Lower leg skin (tissue), 3 donors: ENCODE measurements around the gene RAP1A.

Experiments
- POLR2A ChIP-seq, 2 donors: fragments of 450-650 bp; IDR thresholded peaks; one replicate each; pipeline ENCODE4 v1.6.1; 2016 to 2017; ENCODE audit warnings: antibody characterized with exemption in 2 of 2, mild to moderate bottlenecking in 1 of 2, moderate library complexity in 1 of 2
- TF ChIP-seq, protein P1 (sequence below), 3 donors: fragments of 450-650 bp; IDR thresholded peaks; one replicate each; pipeline ENCODE4 v1.5.1; 2016; ENCODE audit warnings: antibody characterized with exemption in 3 of 3, mild to moderate bottlenecking in 3 of 3, moderate library complexity in 2 of 3

DNA sequence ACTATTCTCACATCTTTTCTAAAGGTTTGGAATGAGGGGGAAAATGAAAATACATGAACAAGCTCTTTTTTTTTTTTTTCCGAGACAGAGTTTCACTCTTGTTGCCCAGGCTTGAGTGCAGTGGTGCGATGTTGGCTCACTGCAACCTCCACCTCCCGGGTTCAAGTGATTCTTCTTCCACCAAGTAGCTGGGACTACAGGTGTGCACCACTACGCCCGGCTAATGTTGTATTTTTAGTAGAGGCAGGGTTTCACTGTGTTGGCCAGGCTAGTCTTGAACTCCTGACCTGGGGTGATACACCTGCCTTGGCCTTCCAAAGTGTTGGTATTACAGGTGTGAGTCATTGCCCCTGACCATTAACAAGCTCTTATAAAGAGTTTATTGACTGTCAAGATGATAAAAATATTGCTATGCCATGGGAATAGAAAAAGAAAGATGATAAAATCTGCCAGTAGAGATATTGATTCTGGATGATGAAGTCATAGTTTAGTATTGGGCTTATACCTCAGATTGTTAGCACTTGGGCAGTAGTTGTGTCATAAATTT, 83.0 kb downstream of the RAP1A start:
- TF ChIP-seq, protein P1, sequence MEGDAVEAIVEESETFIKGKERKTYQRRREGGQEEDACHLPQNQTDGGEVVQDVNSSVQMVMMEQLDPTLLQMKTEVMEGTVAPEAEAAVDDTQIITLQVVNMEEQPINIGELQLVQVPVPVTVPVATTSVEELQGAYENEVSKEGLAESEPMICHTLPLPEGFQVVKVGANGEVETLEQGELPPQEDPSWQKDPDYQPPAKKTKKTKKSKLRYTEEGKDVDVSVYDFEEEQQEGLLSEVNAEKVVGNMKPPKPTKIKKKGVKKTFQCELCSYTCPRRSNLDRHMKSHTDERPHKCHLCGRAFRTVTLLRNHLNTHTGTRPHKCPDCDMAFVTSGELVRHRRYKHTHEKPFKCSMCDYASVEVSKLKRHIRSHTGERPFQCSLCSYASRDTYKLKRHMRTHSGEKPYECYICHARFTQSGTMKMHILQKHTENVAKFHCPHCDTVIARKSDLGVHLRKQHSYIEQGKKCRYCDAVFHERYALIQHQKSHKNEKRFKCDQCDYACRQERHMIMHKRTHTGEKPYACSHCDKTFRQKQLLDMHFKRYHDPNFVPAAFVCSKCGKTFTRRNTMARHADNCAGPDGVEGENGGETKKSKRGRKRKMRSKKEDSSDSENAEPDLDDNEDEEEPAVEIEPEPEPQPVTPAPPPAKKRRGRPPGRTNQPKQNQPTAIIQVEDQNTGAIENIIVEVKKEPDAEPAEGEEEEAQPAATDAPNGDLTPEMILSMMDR (IDR thresholded peaks at IDR 0.05), result no peak
- TF ChIP-seq POLR2A (IDR thresholded peaks at IDR 0.05), result no peak
